ENCODE results near the gene DNAJC5G. TPM values are rescaled to one million over a fixed set of nuclear protein-coding genes. Genes with fewer than 3 reads are reported as not detected.

The DNAJC5G gene
- total RNA-seq, 1 experiment from 2014 or later: 2.4 TPM

GRCh38 chr2:27308359-27308881, 33.2 kb downstream of the DNAJC5G start, which contains the start of gene UCN:
Gene UCN (minus strand): TSS chr2:27308445. CDS start chr2:27307895, 550 bp downstream.
- no peak within 1 kb of the TSS for H3K27ac ChIP-seq (ENCODE audit: low read depth, low read length, poor library complexity, severe bottlenecking)
- no peak for TF ChIP-seq EZH2 (IDR thresholded peaks at IDR 0.05; ENCODE audit: borderline replicate concordance, low read depth, low read length, poor library complexity, severe bottlenecking)
- no peak for TF ChIP-seq CTCF (conservative IDR thresholded peaks at IDR 0.05; ENCODE audit: low read depth, low read length)
- intact Hi-C loops (cut with micrococcal nuclease; ENCODE audit: unreplicated experiment): no loop called here
- peaks cover 15% of the 10 kb centered on the region for H3K4me1 ChIP-seq (ENCODE audit: insufficient read depth, low read length, poor library complexity, severe bottlenecking)
- POLR2A ChIA-PET (ENCODE audit: low non-redundant PET): no interaction called here
- peaks cover 23% of the 10 kb centered on the region for H3K27me3 ChIP-seq (replicated peaks; ENCODE audit: insufficient read depth, low read depth, low read length, poor library complexity)
- CTCF ChIA-PET: interaction anchor here (0.7 kb wide), 1 partner anchor 117 kb away, joined by 10 read pairs; no protein-coding TSS in a partner anchor
- no peaks in the 10 kb centered on the region for H3K36me3 ChIP-seq (ENCODE audit: insufficient read depth, low read length, poor library complexity, severe bottlenecking)
- no TSS peak for BruUV-seq (replicated peaks)
- peak within 1 kb of the TSS; percentile 34 for H3K4me3 ChIP-seq (ENCODE audit: low read depth, low read length, poor library complexity, severe bottlenecking)
- no peaks in the 10 kb centered on the region for H3K9me3 ChIP-seq (ENCODE audit: low read depth, low read length, poor library complexity, severe bottlenecking)
- DNase-seq (ENCODE audit: low spot score): peak; percentile 52

GRCh38 chr2:27309651-27310050, 34.4 kb downstream of the DNAJC5G start:
- Histone ChIP-seq H3K36me3 (ENCODE audit: insufficient read depth, low read length, poor library complexity, severe bottlenecking) (no peaks in the 10 kb centered on the region), H3K9me3 (ENCODE audit: low read depth, low read length, poor library complexity, severe bottlenecking) (no peaks in the 10 kb centered on the region), H3K4me3 (ENCODE audit: low read depth, low read length, poor library complexity, severe bottlenecking) (no peak overlapping the region), H3K27ac (ENCODE audit: low read depth, low read length, poor library complexity, severe bottlenecking) (no peak overlapping the region), H3K27me3 (replicated peaks; ENCODE audit: insufficient read depth, low read depth, low read length, poor library complexity) (peaks cover 23% of the 10 kb centered on the region), H3K4me1 (ENCODE audit: insufficient read depth, low read length, poor library complexity, severe bottlenecking) (peaks cover 15% of the 10 kb centered on the region)
- TF ChIP-seq EZH2 (IDR thresholded peaks at IDR 0.05; ENCODE audit: borderline replicate concordance, low read depth, low read length, poor library complexity, severe bottlenecking) (no peak), CTCF (conservative IDR thresholded peaks at IDR 0.05; ENCODE audit: low read depth, low read length) (no peak)
- TSS peak; percentile 59 for BruUV-seq (replicated peaks)
- CTCF ChIA-PET: interaction anchor here (0.7 kb wide), 1 partner anchor 45 kb away, joined by 3 read pairs; no protein-coding TSS in a partner anchor
- intact Hi-C loops (cut with micrococcal nuclease; ENCODE audit: unreplicated experiment): no loop called here
- POLR2A ChIA-PET (ENCODE audit: low non-redundant PET): no interaction called here
- no peak for DNase-seq (ENCODE audit: low spot score)

DNA sequence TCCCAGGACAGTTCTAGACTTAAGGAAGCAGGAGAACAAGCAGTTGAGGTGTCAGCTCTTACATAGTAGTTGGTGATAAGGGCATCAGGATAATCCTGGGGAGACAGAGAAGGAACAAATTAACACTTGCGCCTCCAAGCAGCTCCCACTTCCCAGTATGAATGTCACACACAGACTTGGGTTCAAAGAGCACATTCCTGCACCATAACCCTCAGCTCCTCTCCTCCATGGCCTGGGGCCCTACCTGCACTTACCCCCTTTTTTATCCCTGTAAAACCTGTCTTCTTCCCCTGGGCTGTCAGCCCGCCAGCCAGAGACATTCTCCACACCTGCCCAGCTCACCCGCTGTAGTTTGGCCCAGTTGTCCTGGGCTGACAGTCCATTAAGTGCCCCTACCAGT, 36.9 kb downstream of the DNAJC5G start:
- BruUV-seq (replicated peaks): no TSS peak
- intact Hi-C loops (cut with micrococcal nuclease; ENCODE audit: unreplicated experiment): no loop called here
- Histone ChIP-seq H3K27ac (ENCODE audit: low read depth, low read length, poor library complexity, severe bottlenecking) (no peak overlapping the region), H3K9me3 (ENCODE audit: low read depth, low read length, poor library complexity, severe bottlenecking) (no peaks in the 10 kb centered on the region), H3K4me1 (ENCODE audit: insufficient read depth, low read length, poor library complexity, severe bottlenecking) (peaks cover 8% of the 10 kb centered on the region), H3K27me3 (replicated peaks; ENCODE audit: insufficient read depth, low read depth, low read length, poor library complexity) (peaks cover 13% of the 10 kb centered on the region), H3K4me3 (ENCODE audit: low read depth, low read length, poor library complexity, severe bottlenecking) (no peak overlapping the region), H3K36me3 (ENCODE audit: insufficient read depth, low read length, poor library complexity, severe bottlenecking) (no peaks in the 10 kb centered on the region)
- CTCF ChIA-PET: no interaction called here
- TF ChIP-seq EZH2 (IDR thresholded peaks at IDR 0.05; ENCODE audit: borderline replicate concordance, low read depth, low read length, poor library complexity, severe bottlenecking) (no peak), CTCF (conservative IDR thresholded peaks at IDR 0.05; ENCODE audit: low read depth, low read length) (no peak)
- no peak for DNase-seq (ENCODE audit: low spot score)
- POLR2A ChIA-PET (ENCODE audit: low non-redundant PET): no interaction called here

Measured in A673 (cell line).